NCI-H2107 (cell line): Measurements from ENCODE around the gene DRC3.

Experiments used
- DNase-seq: peaks from one replicate; lab custom pipeline; 2025; lab: John Stamatoyannopoulos, UW

DRC3 gene

GRCh38 chr17:18056214-18056613 is 83.6 kb downstream of the DRC3 start:
- DNase-seq = no peak

GRCh38 chr17:18059283-18059682 is 86.6 kb downstream of the DRC3 start:
- no peak for DNase-seq

- no peak for DNase-seq
Measured at GRCh38 chr17:18064053-18064452, 91.4 kb downstream of the DRC3 start.

- no peak for DNase-seq
Measured at GRCh38 chr17:18065546-18065945, 92.9 kb downstream of the DRC3 start.
